Inferior parietal cortex (tissue), 1 donor: ENCODE results near the gene RAPGEF5.

Source experiments
- DNase-seq: peaks from one replicate; pipeline ENCODE4 v3.0.0-alpha.2; 2016; ENCODE audit errors: extremely low spot score

The RAPGEF5 gene

DNA sequence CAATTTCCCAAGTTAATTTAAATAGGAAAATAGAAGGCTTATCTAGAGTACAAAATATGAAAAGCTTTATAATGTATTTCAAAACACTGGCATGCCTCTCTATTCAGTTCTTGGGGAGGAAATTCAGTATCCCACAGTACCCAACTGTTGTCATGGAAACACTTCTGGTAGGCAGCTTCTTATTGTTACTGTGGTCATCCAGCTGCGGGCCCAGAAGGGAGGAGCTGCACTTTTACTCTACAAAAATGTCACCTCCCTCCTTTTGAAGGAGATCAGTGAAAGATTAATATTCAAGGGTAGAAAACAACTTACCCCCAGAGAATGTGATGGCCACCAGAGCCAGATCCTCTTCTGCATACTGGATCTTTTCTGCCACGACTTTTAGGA lies 202.8 kb downstream of the RAPGEF5 start:
- DNase-seq, result no peak

DNA sequence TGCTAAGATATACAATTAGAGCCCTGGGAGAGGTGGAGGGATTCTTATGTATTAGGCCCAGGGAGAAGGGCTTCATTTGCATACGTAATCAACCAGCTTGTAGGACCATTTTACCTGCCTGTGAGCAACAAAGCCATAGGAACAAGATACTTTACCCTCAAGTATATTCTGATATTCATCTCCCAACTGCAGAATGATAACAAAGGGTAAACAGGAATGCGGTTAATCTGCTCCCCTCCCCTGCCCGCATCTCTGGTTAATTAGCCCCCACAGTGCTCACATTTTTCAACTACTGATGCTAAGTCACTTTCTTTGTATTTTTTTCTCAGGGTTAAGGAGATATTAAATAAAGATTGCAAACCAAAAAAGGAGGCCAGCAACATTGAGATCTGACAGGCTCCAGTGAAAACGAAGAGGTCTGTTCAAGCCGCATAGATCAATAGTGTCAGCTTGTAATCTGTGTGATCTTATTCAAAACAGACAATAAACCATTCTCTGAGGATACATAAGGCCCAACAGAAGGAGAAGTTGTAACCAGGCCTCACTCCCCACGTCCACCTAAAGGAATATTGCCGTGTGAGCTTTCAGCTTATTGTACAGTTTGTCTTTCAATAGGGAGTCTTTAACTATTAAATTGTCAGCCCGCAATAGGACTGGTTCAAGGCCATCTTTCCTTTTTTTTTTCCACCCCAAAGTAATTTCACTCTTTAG lies 203.4 kb downstream of the RAPGEF5 start:
- no peak for DNase-seq

DNA sequence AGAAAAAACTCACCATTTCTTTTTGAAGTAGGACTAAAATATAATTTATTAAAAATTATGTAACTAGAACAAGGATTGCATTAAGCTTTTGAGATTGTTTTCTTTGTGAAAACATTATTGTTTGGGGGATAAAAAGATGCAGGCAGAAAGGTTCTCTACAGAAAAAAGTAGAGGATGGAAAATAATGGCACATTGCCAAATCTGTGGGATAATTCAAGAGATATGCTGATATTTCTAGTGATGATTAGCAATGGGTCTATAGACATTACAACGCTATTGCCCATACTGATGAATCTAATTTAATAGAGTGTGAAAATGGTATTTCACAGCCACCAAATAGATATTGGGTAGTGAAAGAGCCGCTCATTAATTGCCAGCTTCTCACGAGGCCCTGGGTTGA lies 204.3 kb downstream of the RAPGEF5 start:
- no peak for DNase-seq

DNA sequence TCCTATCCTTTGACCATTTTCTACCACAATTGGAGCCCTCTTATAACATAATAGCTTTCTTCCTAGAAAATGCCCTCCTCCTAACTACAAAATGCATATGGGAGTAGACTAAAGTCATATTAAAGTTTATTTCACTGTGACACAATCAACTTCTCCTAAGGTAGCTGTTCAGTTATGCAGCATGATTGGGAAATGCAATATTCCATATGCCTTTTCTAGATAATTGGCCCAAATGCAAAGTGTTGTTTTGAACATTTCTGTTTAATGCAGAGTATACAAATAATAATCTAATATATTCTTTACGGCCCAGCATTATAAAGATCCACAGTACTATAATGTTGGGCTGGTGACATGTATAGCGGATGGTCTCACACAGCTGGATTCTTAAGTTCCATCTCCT lies 205.1 kb downstream of the RAPGEF5 start:
- no peak for DNase-seq

DNA sequence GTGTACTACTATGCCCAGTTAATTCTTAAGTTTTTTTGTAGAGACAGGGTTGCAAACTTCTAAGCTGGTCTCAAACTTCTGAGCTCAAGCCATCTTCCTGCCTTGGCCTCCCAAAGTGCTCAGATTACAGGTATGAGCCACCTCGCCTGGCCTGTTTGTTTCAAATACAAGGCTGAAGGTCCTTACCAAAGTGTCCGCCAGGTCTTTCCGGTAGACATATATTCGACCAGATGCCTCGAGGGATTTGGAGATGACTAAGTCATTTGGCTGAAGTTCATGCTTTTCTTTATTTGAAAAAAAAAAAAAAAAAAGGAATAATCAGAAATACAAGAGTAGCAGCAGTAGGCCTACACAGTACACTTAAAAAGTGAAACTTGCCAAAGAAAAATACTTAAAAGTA lies 206.7 kb downstream of the RAPGEF5 start:
- no peak for DNase-seq

DNA sequence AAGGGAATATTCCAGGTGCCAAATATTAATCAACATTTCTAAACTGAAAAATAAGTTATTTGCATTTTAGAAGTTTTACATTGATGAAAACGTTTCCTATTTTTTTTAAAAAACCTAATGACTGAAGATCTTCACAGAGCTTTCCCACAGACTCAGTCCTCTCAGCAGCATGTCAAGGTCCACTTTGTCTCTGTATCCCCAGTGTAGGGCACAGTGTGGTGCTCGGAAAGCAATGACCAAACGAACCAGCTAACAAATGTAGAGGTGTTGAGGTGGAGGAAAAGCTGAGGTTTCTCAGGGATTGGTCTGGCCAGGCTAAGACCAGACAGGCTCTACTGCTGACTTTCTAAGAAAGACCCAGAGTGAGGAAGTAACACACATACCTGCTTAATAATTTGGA lies 209.1 kb downstream of the RAPGEF5 start:
- no peak for DNase-seq

DNA sequence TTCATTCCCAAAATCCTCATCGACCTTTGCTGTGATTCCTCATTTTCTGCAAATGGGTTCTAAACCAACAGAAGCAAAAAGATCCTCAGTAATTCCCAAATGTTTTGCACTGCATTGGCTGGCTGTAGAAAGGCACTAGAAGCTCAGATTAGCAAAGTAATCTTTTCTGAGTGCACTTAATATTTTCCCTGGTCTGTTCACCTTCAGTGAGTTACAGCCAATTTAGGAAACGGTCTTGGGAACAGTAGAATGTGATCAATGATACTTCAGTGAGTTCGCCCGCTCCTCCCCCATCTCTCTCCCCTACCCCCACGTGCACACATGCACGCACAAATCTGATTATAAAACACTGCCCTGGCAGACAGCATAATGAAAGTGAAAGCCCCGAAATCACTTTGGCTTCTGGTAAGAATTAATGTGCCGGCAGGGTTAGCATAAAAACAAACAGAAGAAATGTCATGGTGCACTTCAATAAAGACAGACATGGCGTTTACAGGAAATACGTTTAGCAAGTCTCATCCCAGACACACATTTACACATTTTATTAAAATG lies 209.9 kb downstream of the RAPGEF5 start:
- no peak for DNase-seq

DNA sequence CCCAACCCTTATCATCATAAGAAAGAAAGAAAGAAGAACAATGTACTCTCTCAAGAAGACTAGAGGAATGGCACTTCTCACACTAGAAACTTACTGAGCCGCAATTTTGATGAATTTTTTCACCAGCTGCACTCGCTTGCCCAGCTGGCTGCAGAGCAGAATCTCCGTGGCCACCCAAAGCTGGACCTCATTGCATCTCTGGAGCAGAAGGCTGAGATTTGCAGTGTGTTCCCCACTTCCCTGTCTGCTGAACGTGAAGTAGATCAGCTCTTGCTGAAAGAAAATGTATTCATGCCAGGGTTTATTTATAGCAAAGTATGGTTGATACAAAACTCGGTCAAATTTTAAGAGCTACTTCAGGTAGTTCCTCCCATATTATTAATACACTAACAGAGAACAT lies 212.0 kb downstream of the RAPGEF5 start:
- DNase-seq, result no peak

DNA sequence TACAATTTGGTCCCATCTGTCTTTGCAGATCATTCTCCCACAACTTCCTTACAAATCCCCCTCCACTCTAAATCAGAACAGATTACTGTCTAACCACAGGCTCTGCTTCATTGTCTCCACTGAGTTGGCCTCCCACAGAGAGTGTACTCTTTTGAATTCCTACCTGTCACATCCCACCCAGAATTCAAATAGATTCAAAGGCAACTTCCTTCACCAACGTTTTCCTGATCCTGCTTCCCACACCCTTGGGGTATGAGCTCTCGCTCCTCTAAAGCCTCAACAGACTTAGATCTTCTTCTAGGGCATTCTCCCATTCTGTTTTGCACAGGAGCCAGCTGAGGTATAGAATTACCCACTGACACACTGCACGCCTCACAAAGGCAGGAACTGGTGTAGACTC lies 213.5 kb downstream of the RAPGEF5 start:
- DNase-seq, result no peak

DNA sequence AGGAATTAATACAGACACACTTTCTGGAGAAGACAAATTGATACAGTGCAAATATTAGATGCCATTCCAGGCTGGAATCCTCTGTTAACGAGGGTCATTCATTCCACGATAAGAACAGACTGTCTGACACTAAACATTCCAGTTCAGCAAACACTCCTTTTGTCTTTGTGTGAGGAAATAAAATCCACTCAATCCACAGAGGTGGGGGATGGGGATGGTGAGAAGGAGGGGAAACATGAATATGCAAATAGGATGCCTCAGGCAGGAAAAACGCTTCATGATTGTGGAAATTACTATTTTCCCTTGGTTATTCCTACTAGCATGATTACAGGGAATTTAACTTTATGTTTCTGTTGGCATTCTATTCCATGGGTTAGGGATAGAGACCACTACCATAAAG lies 214.4 kb downstream of the RAPGEF5 start:
- DNase-seq, result no peak

DNA sequence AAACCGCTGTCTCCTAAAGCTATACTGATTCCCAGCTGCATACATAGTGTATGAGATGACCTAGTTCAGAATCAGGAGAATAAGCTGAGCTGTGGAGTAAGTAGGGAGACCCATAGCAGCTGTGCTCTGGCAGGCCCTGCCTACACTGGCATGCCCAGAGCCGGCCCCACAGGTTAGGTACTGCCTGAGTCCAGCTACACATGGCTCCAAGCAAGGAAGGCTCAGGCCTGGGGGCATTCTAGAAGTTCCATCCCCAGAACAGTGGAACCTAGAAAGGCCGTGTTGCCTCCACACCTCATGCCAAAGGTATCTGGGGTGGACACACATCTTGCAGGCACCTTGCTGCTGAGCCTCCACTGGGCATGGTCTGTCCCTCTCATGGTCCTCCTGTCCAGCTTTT lies 215.6 kb downstream of the RAPGEF5 start:
- no peak for DNase-seq

DNA sequence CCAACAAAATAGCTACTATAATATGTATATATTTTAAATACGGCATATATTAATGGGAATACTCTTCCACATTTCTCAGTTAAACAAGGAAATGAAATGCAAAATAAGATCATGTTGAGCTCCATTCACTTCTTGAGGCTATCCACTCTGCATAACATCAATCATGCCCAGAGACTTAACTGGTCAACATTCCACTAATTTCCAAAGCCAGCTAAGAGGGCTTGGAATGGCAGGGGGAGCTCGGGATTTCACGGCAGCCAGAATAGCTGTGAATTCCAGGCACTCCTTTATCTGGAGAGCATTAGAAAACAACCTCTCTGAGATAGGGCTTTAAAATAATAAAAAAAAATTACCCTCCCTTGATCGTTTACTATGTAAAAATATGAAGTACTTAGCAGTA lies 216.4 kb downstream of the RAPGEF5 start:
- no peak for DNase-seq

DNA sequence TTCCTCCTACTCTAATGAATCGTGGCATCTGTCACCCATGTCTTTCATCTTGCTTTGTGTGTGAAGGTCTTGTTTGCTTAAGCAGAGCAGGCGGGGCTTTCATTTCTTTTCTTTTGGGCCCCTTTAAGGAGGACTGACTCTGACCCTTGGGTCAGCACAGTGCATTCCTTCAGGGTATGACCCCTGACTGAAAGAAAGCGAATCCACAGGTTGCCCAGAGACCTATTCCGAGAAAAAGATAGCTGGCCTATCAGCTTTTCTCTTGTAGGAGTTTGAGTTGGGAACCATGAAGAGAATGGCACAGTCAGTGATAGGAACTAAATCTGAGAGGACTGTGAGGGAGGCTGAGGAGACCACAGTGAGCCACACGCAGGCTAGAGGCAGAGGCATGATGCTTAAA lies 218.1 kb downstream of the RAPGEF5 start:
- no peak for DNase-seq

DNA sequence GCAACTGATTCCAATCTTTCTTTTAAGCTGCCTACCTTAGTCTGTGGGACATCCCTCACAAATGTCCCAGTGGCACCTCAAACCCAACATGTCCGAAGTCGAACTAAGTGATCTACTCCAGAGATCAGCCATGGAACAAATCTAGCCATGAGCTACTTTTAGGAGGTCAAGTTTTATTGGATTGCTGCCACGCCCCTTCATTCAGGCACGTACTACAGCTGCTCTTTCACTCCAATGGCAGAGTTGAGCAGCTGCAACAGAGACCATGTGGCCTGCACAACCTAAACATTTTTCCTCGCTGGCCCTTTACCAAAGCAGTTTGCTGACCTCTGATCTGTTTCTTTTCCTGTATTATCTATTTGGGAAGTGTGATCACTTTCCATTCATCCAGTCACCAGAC lies 218.8 kb downstream of the RAPGEF5 start:
- DNase-seq, result no peak

DNA sequence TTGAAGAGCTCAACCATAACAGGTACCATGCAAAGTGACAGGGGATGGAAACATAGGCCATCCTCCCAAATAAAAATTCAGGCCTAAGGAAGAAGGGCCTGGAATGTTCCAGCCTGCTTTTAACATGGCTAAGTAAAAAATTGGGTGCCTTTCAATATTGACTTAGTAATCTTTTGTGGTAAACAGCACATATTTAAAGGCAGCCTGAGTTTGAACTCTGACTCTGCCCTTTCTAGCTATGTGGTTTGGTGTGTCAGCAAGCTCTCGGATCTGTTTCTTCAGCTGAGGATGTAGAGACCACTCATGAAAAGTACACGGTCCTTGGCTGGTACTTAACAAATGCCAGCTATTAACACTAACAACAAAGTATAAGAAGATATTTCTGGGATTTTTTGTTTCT lies 219.5 kb downstream of the RAPGEF5 start:
- DNase-seq, result no peak

DNA sequence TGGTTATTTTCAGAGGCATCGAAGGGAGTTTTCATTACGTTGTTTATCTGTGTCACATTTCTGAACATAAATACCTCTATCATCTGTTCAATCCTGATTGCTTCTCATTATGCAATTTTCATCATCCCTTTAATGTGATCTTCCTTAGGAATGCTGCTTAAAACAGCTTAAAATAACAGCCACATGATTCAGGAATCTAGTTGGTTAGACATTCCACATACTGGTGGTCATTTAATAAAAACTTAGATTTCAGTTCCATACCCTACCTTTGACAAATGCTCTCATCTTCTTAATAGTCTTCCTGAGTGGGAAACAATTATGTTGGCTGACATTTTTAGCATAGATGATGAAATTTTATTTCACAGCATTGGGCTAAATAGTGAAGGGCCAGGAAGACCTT lies 219.9 kb downstream of the RAPGEF5 start:
- no peak for DNase-seq

DNA sequence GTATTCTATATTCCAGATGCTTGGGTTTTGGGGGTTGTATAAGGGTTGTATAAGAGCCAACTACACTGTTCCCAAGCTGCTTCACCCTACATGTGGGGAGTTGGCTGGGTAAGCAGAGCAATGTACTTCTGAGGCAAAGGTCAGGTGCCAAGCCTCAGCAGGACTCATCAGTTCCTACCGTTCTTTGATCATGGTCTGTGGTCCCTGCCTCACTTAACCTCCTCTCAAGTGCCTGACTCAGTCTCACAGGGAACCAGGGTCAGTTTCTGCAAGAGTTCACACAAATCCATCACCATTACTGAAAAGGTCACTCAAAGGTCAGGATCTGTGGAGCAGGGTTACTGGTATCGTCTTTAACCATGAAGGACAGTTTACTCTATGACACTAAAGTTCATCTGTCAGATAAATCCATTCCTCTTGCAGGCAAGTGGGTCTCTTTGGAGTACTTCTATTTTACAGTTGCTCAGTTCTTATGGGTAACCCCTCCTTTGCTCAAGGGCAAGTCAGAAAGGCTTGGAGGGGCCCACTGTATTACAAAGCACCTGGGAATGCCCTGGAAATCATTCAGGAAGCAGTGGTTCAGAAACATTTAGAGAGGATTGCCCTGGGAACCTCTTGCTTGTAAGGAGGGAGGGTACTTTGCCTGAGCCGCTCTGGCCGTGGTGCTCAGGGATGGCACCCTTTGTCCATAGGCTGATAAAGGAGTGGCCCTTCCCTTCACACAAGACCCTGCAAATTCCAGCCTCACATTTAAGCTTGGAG lies 227.0 kb downstream of the RAPGEF5 start:
- DNase-seq, result no peak

DNA sequence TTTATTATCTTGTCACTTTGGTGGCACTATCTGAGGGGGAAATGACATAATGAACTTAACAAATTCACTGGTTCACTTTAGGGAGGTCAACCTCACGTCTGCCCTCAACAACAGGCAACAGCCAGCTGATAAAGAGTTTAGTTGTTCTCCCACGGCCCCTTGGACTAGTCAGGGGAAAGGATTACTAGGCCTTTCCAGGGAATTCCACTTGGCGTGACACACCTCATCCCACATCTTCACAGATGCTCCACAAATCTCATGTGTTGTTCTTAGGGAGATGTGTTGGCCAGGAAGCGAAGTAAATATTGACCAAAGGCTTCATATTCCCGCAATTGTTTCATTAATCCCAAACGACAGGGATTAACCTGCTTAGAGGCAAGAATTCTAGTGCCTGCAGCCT lies 227.8 kb downstream of the RAPGEF5 start:
- DNase-seq, result no peak

DNA sequence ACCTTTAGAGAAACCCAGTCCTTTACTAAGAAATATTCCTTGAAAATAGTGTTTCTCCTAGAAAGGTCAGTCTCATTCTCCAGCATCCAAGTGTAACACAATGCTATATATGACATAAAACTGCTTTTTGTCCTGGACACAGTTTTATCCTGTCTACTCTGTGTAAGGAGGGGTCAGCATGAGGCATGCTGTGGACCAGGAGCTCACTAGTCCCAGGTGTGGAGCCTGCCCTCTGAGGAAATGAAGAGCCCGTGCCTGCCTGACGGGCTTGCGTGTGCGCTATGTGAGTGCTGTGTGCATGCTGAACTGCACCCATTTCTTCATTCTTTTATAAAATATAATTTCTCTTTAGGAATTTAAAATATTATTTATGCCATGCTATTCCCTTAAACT lies 228.4 kb downstream of the RAPGEF5 start:
- no peak for DNase-seq

DNA sequence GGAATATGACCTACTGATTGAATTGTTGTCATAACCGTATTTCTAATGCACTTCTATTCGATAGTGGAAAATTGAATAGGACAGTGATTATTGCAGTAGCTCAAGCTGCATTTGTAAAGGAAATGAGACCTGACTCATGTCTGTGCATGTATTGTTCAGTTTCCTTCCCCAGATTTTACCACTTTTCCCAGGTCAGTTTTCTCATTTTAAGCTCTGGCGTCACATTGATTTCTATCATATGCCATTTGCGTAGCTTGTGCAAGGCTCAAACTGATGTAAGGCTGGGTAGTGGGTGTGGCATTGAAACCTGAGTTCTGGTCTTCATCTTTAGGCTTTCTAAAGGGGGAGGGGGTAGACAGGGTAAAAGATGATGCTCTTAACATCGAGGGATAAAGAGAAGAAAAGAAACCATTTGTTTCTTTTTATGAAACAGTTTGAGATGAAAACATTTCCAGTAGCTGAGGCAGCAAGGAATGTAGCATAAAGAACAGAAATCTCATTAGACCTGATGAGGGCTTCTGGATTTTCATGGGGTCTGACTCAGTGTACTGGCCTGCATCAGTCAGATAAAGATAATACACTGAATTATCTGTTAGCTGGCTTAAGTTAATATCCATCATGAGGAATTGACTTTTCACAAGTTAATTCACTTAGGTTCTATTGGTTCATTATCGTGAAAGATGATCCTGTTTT lies 229.0 kb downstream of the RAPGEF5 start:
- no peak for DNase-seq

DNA sequence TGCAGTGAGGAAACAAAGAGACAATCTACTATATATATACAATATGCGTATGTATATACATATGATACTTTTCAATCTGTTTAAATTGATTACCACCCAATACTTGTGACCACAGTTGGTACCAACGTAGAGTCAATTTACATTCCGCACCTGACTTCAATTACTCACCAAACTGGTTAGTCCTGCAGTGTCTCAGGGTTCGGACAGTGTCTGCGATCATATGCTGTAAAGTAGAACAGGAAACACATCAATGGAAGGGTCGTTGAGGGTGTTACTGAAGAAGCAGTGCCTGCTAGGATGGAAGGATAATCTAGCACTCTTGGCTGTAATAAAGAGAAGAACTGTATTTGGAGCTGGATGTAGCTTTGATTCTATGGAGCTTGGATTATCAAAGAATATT lies 231.5 kb downstream of the RAPGEF5 start:
- no peak for DNase-seq

DNA sequence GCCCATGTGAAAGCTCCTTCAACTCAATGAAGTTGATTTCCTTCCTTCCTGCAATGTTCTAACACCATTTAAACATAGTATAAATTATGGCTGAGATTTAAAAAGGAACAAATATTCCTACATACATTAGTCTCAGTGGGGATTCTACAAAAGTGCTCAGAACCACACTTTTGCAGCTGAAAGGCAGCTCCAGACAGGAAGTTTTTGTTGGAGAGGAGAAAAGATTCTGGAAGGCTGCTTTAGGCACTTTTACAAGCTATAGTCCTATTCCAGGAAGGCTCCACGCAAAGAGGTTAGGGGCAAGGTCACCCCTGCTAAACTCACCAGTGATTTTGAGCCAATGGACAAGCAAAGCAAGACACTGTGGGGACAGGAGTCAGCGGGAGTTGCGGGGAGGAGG lies 232.0 kb downstream of the RAPGEF5 start:
- DNase-seq, result no peak

DNA sequence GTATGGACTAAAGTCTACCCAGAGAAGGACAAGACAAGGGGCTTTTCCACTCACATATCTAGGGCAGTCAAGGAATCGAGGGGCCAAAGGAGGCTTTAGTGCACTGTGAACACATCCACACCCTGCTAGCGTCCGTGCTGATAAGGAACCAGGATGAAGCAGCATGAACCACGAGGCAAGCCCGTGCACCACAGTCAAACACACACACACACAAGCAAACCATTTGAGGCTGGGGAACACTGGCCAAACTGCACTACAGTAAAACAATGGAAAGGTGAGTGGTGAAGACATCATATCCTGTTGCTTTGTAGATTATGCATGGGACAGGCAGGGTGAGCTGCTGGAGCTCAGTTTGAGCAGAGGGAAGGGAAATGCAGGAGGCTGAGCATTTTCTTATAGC lies 233.8 kb downstream of the RAPGEF5 start:
- DNase-seq, result no peak
